Renal cortex interstitium (tissue), 11 donors: ENCODE measurements around the gene KCNH8. TPM values are rescaled to one million over a fixed set of nuclear protein-coding genes. Genes with fewer than 3 reads are reported as not detected.

Source experiments
- DNase-seq, 11 donors: peaks; one replicate each; pipeline ENCODE4 v3.0.0-alpha.2; 2013; ENCODE audit warnings: low read depth in 9 of 11, low spot score in 4 of 11; ENCODE audit errors: extremely low read depth in 1 of 11
- polyA plus RNA-seq, 3 donors: library from polyadenylated mRNA; unstranded; fragments of 120-200 nt; gene quantifications; one replicate each; pipeline ENCODE4 v1.2.1, GENCODE V29; 2013; ENCODE audit not compliant: insufficient read length in 3 of 3

Gene KCNH8
- polyA plus RNA-seq, 3 donors: 0.95 to 1.4 (median 1.3) TPM

GRCh38 chr3:19432669-19433068 is 284.4 kb downstream of the KCNH8 start:
- no peak for DNase-seq

DNA sequence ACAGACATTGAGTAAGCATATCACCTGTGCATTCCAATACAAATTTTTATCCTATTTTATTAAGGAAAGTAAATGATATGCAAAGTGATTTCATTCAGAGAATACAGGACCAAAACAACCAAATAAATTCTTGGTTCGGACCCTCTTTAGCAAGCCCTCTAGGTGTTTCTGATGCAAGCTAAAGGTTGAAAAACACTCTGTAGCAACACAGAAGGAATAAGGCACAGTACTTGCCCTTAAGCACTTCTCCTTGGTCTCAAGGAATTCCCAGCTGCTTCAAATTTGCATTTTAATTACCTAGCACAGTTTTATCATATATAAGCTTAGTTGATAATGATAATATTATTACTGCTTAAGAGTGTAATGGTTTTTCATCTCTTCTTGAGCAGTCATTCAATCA is 288.4 kb downstream of the KCNH8 start:
- DNase-seq: no peak

DNA sequence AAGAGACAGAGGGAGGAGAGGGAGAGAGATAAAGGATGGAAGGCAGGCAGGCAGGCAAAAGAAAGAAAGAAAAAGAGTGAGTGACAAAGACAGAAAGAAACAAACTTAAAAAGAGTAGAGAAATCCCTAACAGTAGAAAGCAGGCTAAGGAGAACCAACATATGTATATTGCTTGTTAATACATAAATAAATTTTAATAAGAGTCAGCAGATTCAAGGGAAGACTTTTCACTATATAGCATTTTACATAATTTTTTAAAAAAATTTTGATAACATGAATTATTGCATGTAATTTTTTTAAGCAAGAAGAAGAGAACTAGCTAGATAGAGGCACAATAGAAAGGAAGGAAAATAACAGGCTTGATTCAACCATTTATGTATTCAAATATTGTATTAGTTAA is 291.6 kb downstream of the KCNH8 start:
- DNase-seq: no peak

GRCh38 chr3:19446138-19446537 is 297.8 kb downstream of the KCNH8 start:
- DNase-seq: no peak

DNA sequence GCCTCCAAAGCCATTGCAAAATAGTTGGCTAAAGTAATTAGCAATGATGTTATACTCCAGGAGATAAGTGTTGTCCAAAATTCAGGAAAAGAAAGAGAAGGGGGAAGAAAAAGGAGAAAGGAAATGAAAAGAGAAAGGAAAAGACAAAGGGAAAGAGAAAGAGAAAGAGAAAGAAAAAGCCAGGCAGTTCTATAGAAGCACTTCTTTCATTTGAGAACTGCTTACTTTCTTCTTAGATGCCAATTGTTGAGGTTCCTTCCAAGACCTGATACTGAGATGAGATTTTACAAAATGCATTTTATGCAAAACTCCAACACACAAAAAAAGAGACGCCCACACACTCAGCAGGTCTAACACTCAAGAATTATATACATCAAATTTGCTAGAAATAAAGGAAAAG is 298.4 kb downstream of the KCNH8 start:
- DNase-seq: no peak

DNA sequence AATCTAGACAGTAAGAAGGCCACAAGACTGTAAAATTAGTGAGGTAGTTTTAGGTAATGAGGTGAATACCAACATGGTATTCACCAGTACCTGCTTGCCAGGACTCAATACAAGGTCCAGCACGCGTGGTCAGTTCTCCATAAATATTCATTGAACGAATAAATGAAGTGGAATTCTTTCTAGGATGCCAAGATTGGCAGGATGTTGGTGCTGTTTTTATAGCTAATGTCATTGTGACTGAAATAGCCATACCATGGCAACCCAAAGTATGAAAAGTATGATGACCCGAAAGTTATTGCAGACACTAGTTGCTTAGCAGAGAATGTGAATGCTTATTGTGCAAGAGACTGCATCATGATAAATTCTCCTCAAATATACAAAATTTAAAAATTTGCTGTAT is 307.2 kb downstream of the KCNH8 start:
- no peak for DNase-seq

DNA sequence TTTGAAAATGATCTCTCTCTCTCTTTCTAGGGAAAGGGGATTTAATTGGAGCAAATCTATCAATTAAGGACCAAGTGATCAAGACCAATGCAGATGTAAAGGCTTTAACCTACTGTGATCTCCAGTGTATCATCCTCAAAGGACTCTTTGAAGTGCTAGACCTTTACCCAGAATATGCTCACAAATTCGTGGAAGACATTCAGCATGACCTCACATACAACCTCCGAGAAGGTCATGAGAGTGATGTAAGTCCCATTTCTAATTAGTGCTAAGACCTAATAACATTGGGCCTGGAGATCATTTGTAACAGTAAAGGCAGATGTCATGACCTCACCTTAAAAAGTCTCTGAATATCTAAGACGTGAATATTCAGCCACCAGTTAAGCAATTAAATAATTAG is 308.4 kb downstream of the KCNH8 start:
- no peak for DNase-seq

DNA sequence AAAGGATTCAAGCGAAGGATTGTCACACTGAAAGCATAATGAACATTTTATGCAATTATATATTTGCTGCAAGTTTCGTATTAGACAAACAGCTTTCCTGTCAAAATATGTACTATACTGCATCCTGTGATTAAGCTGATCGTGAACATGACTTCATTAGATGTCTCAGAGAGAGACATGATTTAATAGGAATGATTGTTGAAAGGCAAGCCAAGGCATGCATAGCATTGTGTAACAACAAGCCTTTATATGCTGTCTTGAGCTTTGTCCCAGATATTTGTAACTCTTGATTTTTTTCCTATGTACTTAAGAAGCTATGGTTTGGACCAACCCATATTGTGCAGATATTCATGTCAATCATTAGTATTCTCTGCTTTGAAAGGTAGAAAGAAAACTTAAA is 309.1 kb downstream of the KCNH8 start:
- DNase-seq: no peak

DNA sequence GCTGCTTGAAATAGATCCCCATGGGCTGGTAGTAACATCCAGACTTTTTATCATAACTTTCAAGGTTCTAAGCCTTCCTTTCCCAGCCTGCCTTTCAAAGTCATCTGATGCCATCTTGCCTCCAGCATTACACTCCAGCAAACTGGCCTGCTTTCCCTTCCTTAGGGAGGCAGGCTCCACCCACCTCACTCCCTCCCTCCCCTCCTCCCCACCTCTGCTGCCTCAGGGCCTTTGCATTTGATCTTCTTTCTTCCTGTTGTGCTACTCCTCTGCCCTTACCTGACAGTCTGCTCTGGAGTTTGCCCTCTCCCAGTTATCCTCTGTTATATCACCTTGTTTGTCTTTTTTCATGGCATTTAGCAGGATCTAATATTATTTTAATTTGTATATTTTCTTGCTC is 319.5 kb downstream of the KCNH8 start:
- no peak for DNase-seq

- DNase-seq: no peak
Measured at GRCh38 chr3:19471138-19471537, 322.8 kb downstream of the KCNH8 start.

GRCh38 chr3:19473971-19474580 is 325.8 kb downstream of the KCNH8 start:
- DNase-seq: no peak

- DNase-seq: no peak
Measured at GRCh38 chr3:19476281-19476680, 328.0 kb downstream of the KCNH8 start.

GRCh38 chr3:19485267-19485666 is 337.0 kb downstream of the KCNH8 start:
- DNase-seq: no peak

DNA sequence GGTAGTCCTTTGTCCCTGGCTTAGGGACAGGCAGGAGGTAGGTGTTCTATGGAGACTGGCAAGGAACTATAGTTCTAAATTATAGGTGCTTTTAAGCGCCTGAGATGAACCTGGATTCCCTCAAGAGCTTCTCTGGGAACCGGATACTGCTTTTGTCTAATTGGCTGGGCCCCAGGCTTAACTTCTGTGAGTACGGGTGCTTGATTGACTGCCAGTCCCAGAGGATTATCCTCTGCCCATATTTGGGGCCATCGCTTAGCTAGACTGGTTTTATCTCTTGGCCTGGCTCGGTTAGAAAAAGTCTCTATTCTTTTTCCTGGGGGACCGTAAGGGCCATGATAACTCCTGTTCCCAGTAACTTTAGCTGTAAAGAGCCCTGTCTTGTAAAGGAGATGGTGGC is 339.1 kb downstream of the KCNH8 start:
- DNase-seq: no peak

GRCh38 chr3:19488939-19489338 is 340.6 kb downstream of the KCNH8 start:
- no peak for DNase-seq

GRCh38 chr3:19489936-19490335 is 341.6 kb downstream of the KCNH8 start:
- DNase-seq: no peak

DNA sequence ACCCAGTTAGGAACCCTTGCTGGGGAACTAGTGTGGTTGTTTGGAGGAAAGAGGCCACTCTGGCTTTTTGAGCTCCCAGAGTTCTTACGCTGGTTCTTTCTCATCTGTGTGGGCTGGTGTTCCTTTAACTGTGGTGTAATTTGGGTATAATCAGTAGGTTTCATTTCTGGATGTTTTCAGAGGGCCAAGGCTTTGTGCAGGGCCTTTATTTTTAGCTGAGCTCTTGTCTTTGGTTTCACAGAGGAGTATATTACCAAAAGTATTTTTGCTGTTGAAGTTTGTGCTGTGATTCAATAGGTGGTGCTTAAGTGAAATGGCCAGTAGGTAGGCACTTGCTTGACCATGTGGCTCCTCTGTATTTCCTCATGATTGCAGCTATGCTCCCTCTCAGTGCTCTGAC is 357.9 kb downstream of the KCNH8 start:
- no peak for DNase-seq

DNA sequence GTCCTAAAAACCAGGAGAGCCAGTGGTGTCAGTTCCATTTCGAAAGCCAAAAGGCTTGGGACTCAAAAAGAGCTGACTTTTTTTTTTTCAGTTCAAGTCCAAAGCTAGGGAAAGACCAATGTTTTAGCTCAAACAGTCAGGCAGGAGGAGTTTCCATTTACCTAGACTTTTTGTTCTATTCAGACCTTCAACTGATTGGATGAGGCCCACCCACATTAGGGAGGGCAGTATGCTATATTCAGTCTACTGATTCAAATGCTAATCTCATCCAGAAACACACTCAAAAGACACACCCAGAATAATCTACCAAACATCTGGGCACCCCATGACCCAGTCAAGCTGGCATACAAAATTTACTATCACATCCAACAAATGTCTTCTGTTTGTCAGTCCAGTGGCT is 374.0 kb downstream of the KCNH8 start:
- no peak for DNase-seq

DNA sequence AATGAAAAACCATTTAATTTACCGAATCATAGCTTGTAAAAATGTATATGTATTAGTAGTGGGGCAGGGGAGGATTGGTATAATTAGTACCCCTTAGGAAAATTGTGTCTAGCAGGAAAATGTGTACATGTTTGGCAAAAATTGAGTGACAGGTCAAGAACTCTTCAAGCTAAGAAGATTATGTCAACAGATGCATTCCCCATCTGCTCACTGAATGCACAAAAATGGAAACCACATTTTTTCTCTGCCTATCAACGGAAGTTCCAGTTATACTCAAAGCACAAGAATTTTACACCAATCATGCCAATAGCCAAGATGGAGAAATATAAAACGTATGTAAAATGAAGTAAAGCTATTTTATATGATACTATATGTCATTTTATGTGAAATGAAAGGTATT is 377.8 kb downstream of the KCNH8 start:
- DNase-seq: no peak

DNA sequence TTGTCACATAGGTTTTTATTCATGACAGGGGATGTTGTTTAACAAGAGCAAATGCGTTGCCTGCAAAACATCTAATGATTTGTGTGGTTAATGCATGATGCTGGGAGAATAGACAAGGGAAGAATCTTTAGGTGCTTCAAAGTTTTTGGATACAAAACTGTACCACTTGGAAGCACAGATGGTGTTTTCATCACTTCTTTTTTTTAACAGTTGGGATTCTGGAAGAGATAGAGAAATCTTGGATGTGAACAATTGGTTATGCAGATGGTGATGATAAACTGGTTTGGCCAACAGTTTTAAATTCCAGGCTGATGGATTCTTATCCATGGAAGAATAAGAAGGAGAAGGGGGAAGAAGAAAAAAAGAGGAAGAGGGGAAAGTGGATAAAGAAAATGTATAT is 379.4 kb downstream of the KCNH8 start:
- no peak for DNase-seq

- no peak for DNase-seq
Measured at GRCh38 chr3:19531426-19531825, 383.1 kb downstream of the KCNH8 start.
